Fibroblast of lung (primary cell): Measurements from ENCODE around the gene ABHD16A.

Source experiments
- CTCF ChIP-seq, 2 donors: IDR thresholded peaks in 1 of 2; conservative IDR thresholded peaks in 1 of 2; 1 replicate in 1 of 2; 2 replicates in 1 of 2; pipeline ENCODE4 v1.5.1; 2011 to 2012; ENCODE audit warnings: low read length in 2 of 2, control low read depth in 1 of 2, inconsistent platforms in 1 of 2, low read depth in 1 of 2, mild to moderate bottlenecking in 1 of 2
- EZH2 ChIP-seq: IDR thresholded peaks from 2 replicates; pipeline ENCODE4 v1.5.1; 2012; ENCODE audit warnings: low read length, control low read depth, mild to moderate bottlenecking; ENCODE audit errors: missing control alignments

- no peak for TF ChIP-seq CTCF (conservative IDR thresholded peaks at IDR 0.05 in 1 of 2, IDR thresholded peaks at IDR 0.05 in 1 of 2; ENCODE audit: low read depth in 1 of 2, low read length in 2 of 2)
- TF ChIP-seq EZH2, result no peak
Measured at GRCh38 chr6:31736768-31737314, 33.7 kb upstream of the ABHD16A start.
